ENCODE measurements around the gene BNIP2. TPM values are rescaled to one million over a fixed set of nuclear protein-coding genes. Genes with fewer than 3 reads are reported as not detected.
A peak's percentile ranks its signal among the peaks of the same experiment; 100 is the strongest.

BNIP2 gene
- total RNA-seq, 1 experiment from 2014 or later: 53.1 TPM

DNA sequence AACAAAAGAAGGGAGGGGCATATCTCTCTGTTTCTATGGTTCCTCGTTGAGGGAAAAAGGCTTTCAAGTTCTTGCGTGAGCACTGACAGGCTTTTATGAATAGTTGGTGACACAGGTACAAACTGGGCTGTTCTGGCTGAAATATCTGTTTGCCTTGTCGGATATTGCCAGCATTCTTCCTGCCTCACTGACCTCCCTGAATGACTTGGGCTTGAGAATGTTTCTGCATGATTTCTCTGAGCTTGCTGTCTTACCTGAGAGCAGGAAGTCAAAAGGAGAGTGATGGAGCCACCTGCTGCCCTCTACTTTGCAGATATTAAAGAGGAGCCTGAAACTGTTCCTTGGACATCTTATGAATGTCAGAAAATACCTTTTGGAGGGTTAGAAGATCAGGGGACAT lies 72.7 kb downstream of the BNIP2 start:
- H3K36me3 ChIP-seq (ENCODE audit: control insufficient read depth in 1 of 2, insufficient read depth in 2 of 2, low read length in 2 of 2): no peaks in the 10 kb centered on the region
- H3K27me3 ChIP-seq (ENCODE audit: insufficient read depth, low read length): no peaks in the 10 kb centered on the region
- no peaks in the 10 kb centered on the region for H4K20me1 ChIP-seq (ENCODE audit: insufficient read depth)
- intact Hi-C loops (cut with micrococcal nuclease): no loop called here
- H3K9me2 ChIP-seq (ENCODE audit: insufficient read depth): no peaks in the 10 kb centered on the region
- no peak for DNase-seq (ENCODE audit: low read depth, low spot score)
- H3K9me3 ChIP-seq (ENCODE audit: control insufficient read depth in 1 of 2, insufficient read depth in 1 of 2, low read depth in 1 of 2, low read length in 2 of 2): no peaks in the 10 kb centered on the region
- H3K79me2 ChIP-seq (ENCODE audit: insufficient read depth, low read length): no peaks in the 10 kb centered on the region
- no peak overlapping the region for H3K4me2 ChIP-seq (ENCODE audit: low read length)
- no peak overlapping the region for H3K9ac ChIP-seq (ENCODE audit: low read length)
- ChIA-PET CTCF (interaction anchor here (1.6 to 3.0 kb wide), 2 partner anchors 84 to 92 kb away, joined by 3 to 23 read pairs; no protein-coding TSS in a partner anchor), POLR2A (interaction anchor here (1.2 kb wide), 1 partner anchor 84 kb away, joined by 5 read pairs; no protein-coding TSS in a partner anchor), RAD21 (ENCODE audit: low non-redundant PET in 1 of 2, low total read pairs in 2 of 2, uncharacterized antibody in 2 of 2, unreplicated experiment in 2 of 2) (interaction anchor here (1.0 to 1.5 kb wide), 2 partner anchors 83 to 87 kb away, joined by 4 to 6 read pairs; no protein-coding TSS in a partner anchor)
- no peak overlapping the region for H2AFZ ChIP-seq (ENCODE audit: low read depth, low read length, poor library complexity, severe bottlenecking)
- peaks cover 10 to 22% of the 10 kb centered on the region in 2 experiments; a peak in 3 of 4 replicates for H3K4me1 ChIP-seq (ENCODE audit: control insufficient read depth in 1 of 2, insufficient read depth in 2 of 2, low read length in 2 of 2)
- no TSS peak for BruUV-seq (replicated peaks)
- no peak for ATAC-seq
- no peak overlapping the region for H3K4me3 ChIP-seq (replicated peaks in 1 of 2; ENCODE audit: low read depth in 1 of 2, low read length in 2 of 2)
- TF ChIP-seq JUND (IDR thresholded peaks at IDR 0.05): no peak
- peak in 1 of 3 experiments; percentile 40; a peak in 1 of 6 replicates for TF ChIP-seq CTCF (IDR thresholded peaks at IDR 0.05 in 2 of 3, conservative IDR thresholded peaks at IDR 0.05 in 1 of 3; ENCODE audit: borderline replicate concordance in 1 of 3, insufficient read depth in 1 of 3, low read depth in 2 of 3, low read length in 2 of 3)
- peak; percentile 72 for TF ChIP-seq RAD21 (IDR thresholded peaks at IDR 0.05; ENCODE audit: low read depth)
- H3K27ac ChIP-seq (ENCODE audit: low read depth, low read length): no peak overlapping the region

DNA sequence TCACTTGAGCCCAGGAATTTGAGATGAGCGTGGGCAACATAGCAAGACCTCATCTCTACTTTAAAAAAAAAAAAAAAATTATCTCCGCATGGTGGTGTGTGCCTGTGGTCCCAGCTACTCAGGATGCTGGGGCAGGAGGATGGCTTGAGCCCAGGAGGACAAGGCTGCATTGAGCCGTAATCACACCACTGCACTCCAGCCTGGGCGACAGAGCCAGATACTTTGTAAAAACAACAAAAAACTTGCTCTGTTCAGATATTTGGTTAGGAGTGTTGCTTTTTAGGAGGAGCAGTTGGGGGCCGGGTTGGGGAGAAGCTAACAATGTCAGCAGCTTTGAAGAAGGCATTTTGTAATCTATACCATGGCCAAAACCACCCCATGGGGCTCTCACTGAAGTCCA lies 73.5 kb downstream of the BNIP2 start:
- POLR2A ChIA-PET: no interaction called here
- no TSS peak for BruUV-seq (replicated peaks)
- no peak overlapping the region for H3K9ac ChIP-seq (ENCODE audit: low read length)

More for the DNA sequence above, 73.5 kb downstream of the BNIP2 start:
- no peaks in the 10 kb centered on the region for H3K9me3 ChIP-seq (ENCODE audit: control insufficient read depth in 1 of 2, insufficient read depth in 1 of 2, low read depth in 1 of 2, low read length in 2 of 2)
- intact Hi-C loops (cut with micrococcal nuclease): no loop called here
- no peak overlapping the region for H3K27ac ChIP-seq (ENCODE audit: low read depth, low read length)
- peaks cover 13 to 25% of the 10 kb centered on the region in 2 experiments; a peak in 3 of 4 replicates for H3K4me1 ChIP-seq (ENCODE audit: control insufficient read depth in 1 of 2, insufficient read depth in 2 of 2, low read length in 2 of 2)
- no peaks in the 10 kb centered on the region for H3K36me3 ChIP-seq (ENCODE audit: control insufficient read depth in 1 of 2, insufficient read depth in 2 of 2, low read length in 2 of 2)
- TF ChIP-seq POLR2A (IDR thresholded peaks at IDR 0.05; ENCODE audit: borderline replicate concordance, extremely low read depth, insufficient read depth, insufficient read length) (no peak), ZBTB33 (IDR thresholded peaks at IDR 0.05; ENCODE audit: extremely low read depth, insufficient replicate concordance, low read length) (no peak), CBX3 (IDR thresholded peaks at IDR 0.05; ENCODE audit: low read depth) (no peak), CEBPB (IDR thresholded peaks at IDR 0.05; ENCODE audit: low read depth) (no peak), JUND (IDR thresholded peaks at IDR 0.05) (no peak), FOSL1 (IDR thresholded peaks at IDR 0.05; ENCODE audit: low read depth) (no peak)
- TF ChIP-seq, protein P1, sequence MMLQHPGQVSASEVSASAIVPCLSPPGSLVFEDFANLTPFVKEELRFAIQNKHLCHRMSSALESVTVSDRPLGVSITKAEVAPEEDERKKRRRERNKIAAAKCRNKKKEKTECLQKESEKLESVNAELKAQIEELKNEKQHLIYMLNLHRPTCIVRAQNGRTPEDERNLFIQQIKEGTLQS (IDR thresholded peaks at IDR 0.05): no peak
- TF ChIP-seq, protein P2, sequence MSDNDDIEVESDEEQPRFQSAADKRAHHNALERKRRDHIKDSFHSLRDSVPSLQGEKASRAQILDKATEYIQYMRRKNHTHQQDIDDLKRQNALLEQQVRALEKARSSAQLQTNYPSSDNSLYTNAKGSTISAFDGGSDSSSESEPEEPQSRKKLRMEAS (IDR thresholded peaks at IDR 0.05): no peak
- H3K9me2 ChIP-seq (ENCODE audit: insufficient read depth): no peaks in the 10 kb centered on the region
- RAD21 ChIA-PET (ENCODE audit: low non-redundant PET in 1 of 2, low total read pairs in 2 of 2, uncharacterized antibody in 2 of 2, unreplicated experiment in 2 of 2): no interaction called here
- DNase-seq (ENCODE audit: low read depth, low spot score) (no peak), ATAC-seq (no peak)
- CTCF ChIA-PET: interaction anchor here (3.0 kb wide), 1 partner anchor 83 kb away, joined by 23 read pairs; no protein-coding TSS in a partner anchor
- H3K79me2 ChIP-seq (ENCODE audit: insufficient read depth, low read length): no peaks in the 10 kb centered on the region
- no peaks in the 10 kb centered on the region for H3K27me3 ChIP-seq (ENCODE audit: insufficient read depth, low read length)
- H3K4me2 ChIP-seq (ENCODE audit: low read length): no peak overlapping the region
- no peak overlapping the region for H2AFZ ChIP-seq (ENCODE audit: low read depth, low read length, poor library complexity, severe bottlenecking)
- H3K4me3 ChIP-seq (replicated peaks in 1 of 2; ENCODE audit: low read depth in 1 of 2, low read length in 2 of 2): no peak overlapping the region
- no peaks in the 10 kb centered on the region for H4K20me1 ChIP-seq (ENCODE audit: insufficient read depth)

All from HCT116 (cell line).